Activated T-cell treated with anti-CD3 and anti-CD28 coated beads, Interleukin-2, amount 50 U/mL, for 4 hours (primary cell): Measurements from ENCODE around the gene ADGRG3. TPM values are rescaled to one million over a fixed set of nuclear protein-coding genes. Genes with fewer than 3 reads are reported as not detected.

Experiments used
- ATAC-seq, 2 donors: fragments of 200-7000 bp; cut with Tn5 transposase; one replicate each; pipeline ENCODE4 v1.10.0; 2021
- DNase-seq: peaks from one replicate; pipeline ENCODE4 v3.0.0-alpha.2; 2020
- H3K27me3 Mint-ChIP-seq: one replicate; pipeline ENCODE4 v1.8.0; 2021; ENCODE audit warnings: low read depth, mixed read lengths
- H3K36me3 Mint-ChIP-seq: one replicate; pipeline ENCODE4 v1.8.0; 2022; ENCODE audit warnings: mixed read lengths; ENCODE audit not compliant: insufficient read depth
- H3K4me1 Mint-ChIP-seq: one replicate; pipeline ENCODE4 v1.8.0; 2021; ENCODE audit warnings: low read depth, mixed read lengths
- H3K4me3 Mint-ChIP-seq: one replicate; pipeline ENCODE4 v1.8.0; 2021; ENCODE audit warnings: mild to moderate bottlenecking, moderate library complexity, mixed read lengths
- H3K9me3 Mint-ChIP-seq: one replicate; pipeline ENCODE4 v1.8.0; 2021; ENCODE audit warnings: mixed read lengths
- total RNA-seq, 3 donors: library from RNA; stranded (reverse); gene quantifications; one replicate each; pipeline ENCODE4 v1.2.1, GENCODE V29; 2021

The ADGRG3 gene
- total RNA-seq, 3 donors from 2014 or later = not detected

- Mint-ChIP-seq H3K9me3 (no peaks in the 10 kb centered on the region), H3K4me3 (no peak overlapping the region), H3K27me3 (peaks cover 11% of the 10 kb centered on the region), H3K36me3 (no peaks in the 10 kb centered on the region), H3K4me1 (peaks cover 3% of the 10 kb centered on the region)
- no peak for DNase-seq
- ATAC-seq = no peak
Measured at GRCh38 chr16:57638381-57638780, 29.7 kb upstream of the ADGRG3 start.

DNA sequence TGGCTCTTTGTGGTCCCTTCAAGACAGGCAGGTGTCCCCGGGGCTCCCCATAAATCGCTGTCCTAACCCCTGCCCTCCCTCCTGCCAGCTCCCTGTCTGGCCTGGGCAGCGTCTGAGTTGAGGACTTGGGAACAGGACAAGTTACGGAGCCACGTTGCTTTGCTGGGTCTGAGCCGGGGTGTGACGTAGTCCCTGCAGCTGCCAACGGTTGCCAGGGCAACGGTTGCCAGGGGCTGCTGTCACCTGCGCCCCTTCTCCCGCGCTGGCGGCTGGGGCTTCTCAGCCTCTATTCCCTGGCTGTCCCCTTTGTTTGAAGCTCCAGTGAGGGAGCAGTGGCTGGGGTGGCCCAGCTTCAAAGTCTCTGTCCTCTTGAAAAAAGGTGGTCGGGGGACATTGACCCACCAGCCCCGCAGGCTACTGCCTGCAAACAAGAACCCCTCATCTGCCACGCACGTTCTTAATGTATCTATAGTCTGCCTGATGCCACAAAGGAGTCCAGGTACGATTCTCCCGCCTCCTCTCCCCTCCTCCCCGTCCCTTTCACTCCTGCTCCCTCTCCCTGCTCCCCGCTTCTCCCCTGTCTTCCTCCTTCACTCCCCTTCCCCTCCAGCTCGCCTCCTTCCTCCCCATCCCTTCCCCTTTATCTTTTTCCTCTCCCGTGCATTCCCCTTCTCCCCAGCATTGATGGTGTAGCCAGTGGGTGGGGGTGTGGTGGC, 28.8 kb upstream of the ADGRG3 start:
- no peak overlapping the region for H3K4me3 Mint-ChIP-seq
- peaks cover 3% of the 10 kb centered on the region for H3K4me1 Mint-ChIP-seq
- H3K27me3 Mint-ChIP-seq = peaks cover 11% of the 10 kb centered on the region
- DNase-seq = no peak
- no peaks in the 10 kb centered on the region for H3K9me3 Mint-ChIP-seq
- ATAC-seq = peak; percentile 42 to 45
- no peaks in the 10 kb centered on the region for H3K36me3 Mint-ChIP-seq

DNA sequence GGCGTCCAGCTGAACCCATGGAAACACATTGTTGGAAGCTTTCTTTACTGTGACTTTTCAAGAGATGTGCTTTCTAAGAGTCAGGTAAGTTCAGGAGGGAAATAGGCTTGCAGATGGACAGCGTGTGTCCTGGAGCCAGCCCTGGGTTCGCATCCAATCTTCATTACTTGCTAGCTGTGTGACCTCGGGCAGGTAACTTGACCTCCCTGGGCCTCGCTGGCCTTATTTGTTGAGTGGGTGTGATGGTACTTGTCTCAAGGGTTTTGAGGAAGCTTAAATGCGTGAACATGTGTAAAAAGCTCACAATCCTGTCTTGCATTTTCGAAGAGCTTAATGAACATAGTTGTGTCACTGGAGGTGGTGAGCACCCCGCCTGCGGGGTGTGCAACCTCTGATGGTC, 27.9 kb upstream of the ADGRG3 start:
- H3K36me3 Mint-ChIP-seq = no peaks in the 10 kb centered on the region
- DNase-seq = no peak
- H3K4me3 Mint-ChIP-seq = no peak overlapping the region
- no peak for ATAC-seq
- peaks cover 3% of the 10 kb centered on the region for H3K4me1 Mint-ChIP-seq
- peaks cover 11% of the 10 kb centered on the region for H3K27me3 Mint-ChIP-seq
- H3K9me3 Mint-ChIP-seq = no peaks in the 10 kb centered on the region

GRCh38 chr16:57640612-57641011, 27.5 kb upstream of the ADGRG3 start:
- Mint-ChIP-seq H3K9me3 (no peaks in the 10 kb centered on the region), H3K36me3 (no peaks in the 10 kb centered on the region), H3K27me3 (peaks cover 11% of the 10 kb centered on the region), H3K4me3 (no peak overlapping the region), H3K4me1 (peaks cover 3% of the 10 kb centered on the region)
- ATAC-seq (no peak), DNase-seq (no peak)

- DNase-seq (no peak), ATAC-seq (no peak)
- Mint-ChIP-seq H3K36me3 (no peaks in the 10 kb centered on the region), H3K9me3 (no peaks in the 10 kb centered on the region), H3K4me3 (no peak overlapping the region), H3K27me3 (peaks cover 3% of the 10 kb centered on the region), H3K4me1 (no peaks in the 10 kb centered on the region)
Measured at GRCh38 chr16:57642160-57643135, 25.7 kb upstream of the ADGRG3 start.

DNA sequence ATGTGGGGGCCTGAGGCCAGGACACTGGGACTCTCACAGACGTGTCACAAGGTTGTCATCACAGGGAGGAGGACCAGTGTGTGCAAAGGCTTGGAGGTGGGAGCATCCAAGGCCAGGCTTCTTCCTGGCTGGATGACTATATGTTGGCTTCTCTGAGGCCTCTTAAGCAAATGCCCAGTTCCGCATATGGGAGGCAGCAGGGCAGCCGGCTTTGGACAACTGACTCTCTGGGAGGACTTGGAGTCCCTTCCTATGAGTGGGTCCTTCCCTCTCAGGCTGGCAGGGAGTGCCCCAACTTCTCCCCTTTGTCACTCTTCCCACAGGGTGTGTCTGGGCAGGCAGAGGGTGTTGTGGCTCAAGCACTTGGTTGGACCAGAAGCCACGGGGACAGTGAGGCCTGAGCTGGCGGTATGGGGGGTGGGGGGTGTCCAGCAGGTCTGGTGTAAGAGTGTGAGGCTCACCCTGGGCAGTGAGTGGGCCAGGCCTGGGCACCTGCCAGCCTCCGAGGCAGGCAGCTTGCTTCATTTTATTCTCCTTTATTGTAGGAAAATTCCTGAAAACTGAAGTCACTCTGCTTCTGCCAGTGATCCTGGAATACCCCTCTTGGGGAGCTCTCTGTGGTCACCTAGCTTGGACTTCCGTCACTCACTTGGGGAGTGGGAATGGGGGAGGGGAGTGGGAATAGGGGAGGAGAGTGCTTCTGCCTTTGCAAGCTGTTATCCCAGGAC, 24.8 kb upstream of the ADGRG3 start:
- Mint-ChIP-seq H3K4me3 (no peak overlapping the region), H3K27me3 (no peaks in the 10 kb centered on the region), H3K4me1 (peaks cover 7% of the 10 kb centered on the region), H3K9me3 (no peaks in the 10 kb centered on the region), H3K36me3 (no peaks in the 10 kb centered on the region)
- DNase-seq (no peak), ATAC-seq (no peak)

- Mint-ChIP-seq H3K4me3 (no peak overlapping the region), H3K36me3 (no peaks in the 10 kb centered on the region), H3K9me3 (no peaks in the 10 kb centered on the region), H3K4me1 (peaks cover 12% of the 10 kb centered on the region), H3K27me3 (no peaks in the 10 kb centered on the region)
- ATAC-seq = no peak
- DNase-seq = no peak
Measured at GRCh38 chr16:57643910-57644309, 24.2 kb upstream of the ADGRG3 start.

- Mint-ChIP-seq H3K9me3 (no peaks in the 10 kb centered on the region), H3K4me3 (no peak overlapping the region)
Measured at GRCh38 chr16:57644383-57645014, 23.6 kb upstream of the ADGRG3 start.

DNA sequence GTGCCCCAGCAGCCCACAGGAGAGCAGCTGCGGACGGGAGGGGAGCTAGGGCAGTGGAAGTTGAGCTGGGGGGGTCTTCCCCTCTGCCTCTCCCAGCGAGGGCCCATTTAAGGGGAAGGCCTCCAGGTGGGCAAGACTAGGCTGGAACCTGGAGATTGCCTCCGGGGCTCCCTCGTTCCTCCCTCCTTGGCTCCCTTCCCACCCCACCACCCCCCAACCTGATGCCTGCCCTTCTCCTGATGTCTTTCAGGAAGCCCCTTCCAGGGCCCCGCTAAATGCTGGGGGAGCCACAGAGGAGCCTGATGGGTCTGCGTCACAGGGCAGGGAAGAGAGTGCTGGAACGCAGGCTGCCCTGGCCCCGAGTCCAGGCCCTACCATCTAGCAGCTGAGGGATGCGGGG, 22.9 kb upstream of the ADGRG3 start:
- no peaks in the 10 kb centered on the region for H3K27me3 Mint-ChIP-seq
- DNase-seq = no peak
- peaks cover 15% of the 10 kb centered on the region for H3K4me1 Mint-ChIP-seq
- H3K36me3 Mint-ChIP-seq = no peaks in the 10 kb centered on the region
- ATAC-seq = no peak
- H3K4me3 Mint-ChIP-seq = no peak overlapping the region
- no peaks in the 10 kb centered on the region for H3K9me3 Mint-ChIP-seq

More at GRCh38 chr16:57644383-57645014, 23.6 kb upstream of the ADGRG3 start:
- no peak for DNase-seq
- H3K36me3 Mint-ChIP-seq = no peaks in the 10 kb centered on the region
- peaks cover 15% of the 10 kb centered on the region for H3K4me1 Mint-ChIP-seq
- ATAC-seq = no peak
- no peaks in the 10 kb centered on the region for H3K27me3 Mint-ChIP-seq

DNA sequence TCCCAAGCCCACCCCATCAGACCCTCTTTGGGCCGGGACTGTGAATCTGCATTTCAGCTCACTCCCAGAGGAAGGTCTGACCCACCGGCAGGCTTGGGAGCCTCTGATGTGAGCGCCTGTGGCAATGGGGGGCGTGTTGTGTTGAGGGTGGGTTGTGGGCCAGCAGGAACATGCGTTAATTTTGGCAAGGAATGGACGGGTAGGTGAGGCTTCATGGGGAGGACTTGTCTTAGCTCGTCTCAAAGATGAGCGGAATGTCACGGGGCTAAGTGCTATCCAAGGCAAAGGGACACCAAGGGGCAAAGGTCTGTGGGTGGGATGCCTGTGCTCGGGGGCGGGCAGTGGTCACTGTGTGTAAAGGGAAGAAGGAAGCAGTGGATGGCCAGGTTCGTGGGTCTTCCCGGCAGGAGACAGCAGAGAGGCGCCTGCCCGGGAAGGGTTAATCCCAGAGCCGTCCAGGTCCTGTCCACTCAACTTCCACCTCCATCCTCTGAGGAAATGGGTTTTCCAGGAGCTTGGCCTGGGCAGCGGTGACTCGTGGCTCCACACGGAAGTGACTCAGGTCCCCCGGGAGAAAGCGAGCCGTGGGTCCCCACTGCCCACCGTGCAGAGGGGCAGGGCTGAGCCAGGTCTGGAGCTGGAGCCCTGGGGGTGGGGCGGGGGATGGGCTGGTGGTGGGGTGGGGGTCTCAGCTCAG, 22.3 kb upstream of the ADGRG3 start:
- DNase-seq (no peak), ATAC-seq (no peak)
- no peak overlapping the region for H3K4me3 Mint-ChIP-seq
- H3K27me3 Mint-ChIP-seq = no peaks in the 10 kb centered on the region
- no peaks in the 10 kb centered on the region for H3K9me3 Mint-ChIP-seq
- no peaks in the 10 kb centered on the region for H3K36me3 Mint-ChIP-seq
- H3K4me1 Mint-ChIP-seq = peaks cover 15% of the 10 kb centered on the region

- DNase-seq (no peak), ATAC-seq (peak in 1 of 2 donors; percentile 31)
- Mint-ChIP-seq H3K36me3 (no peaks in the 10 kb centered on the region), H3K9me3 (no peaks in the 10 kb centered on the region), H3K27me3 (no peaks in the 10 kb centered on the region), H3K4me3 (no peak overlapping the region), H3K4me1 (peaks cover 16% of the 10 kb centered on the region)
Measured at GRCh38 chr16:57646388-57647039, 21.6 kb upstream of the ADGRG3 start.

GRCh38 chr16:57647136-57647875, 20.8 kb upstream of the ADGRG3 start:
- Mint-ChIP-seq H3K4me3 (peak overlapping the region; percentile 69), H3K9me3 (no peaks in the 10 kb centered on the region), H3K27me3 (no peaks in the 10 kb centered on the region), H3K36me3 (no peaks in the 10 kb centered on the region), H3K4me1 (peaks cover 24% of the 10 kb centered on the region)
- DNase-seq = no peak
- ATAC-seq = peak in 1 of 2 donors; percentile 15
